DND-41 (cell line): ENCODE data around the gene ARHGAP21.
A peak's percentile ranks its signal among the peaks of the same experiment; 100 is the strongest.

Experiments
- ATAC-seq: fragments of 200-7000 bp; cut with Tn5 transposase; 3 replicates; pipeline ENCODE4 v1.9.1; 2021; ENCODE audit warnings: low read depth; ENCODE audit not compliant: insufficient read depth
- DNase-seq: peaks from one replicate; pipeline ENCODE4 v3.0.0-alpha.2; 2020
- H2AFZ ChIP-seq: 2 replicates; pipeline ENCODE4 v1.6.0; 2012; ENCODE audit warnings: low read depth, low read length
- H3K27ac ChIP-seq: 2 replicates; pipeline ENCODE4 v1.5.1; 2012; ENCODE audit warnings: low read length, inconsistent platforms
- H3K27me3 ChIP-seq: fragments of 200-600 bp; sonication (generic); 2 replicates; pipeline ENCODE4 v1.6.0; 2012; ENCODE audit warnings: low read length, mild to moderate bottlenecking, inconsistent platforms; ENCODE audit not compliant: insufficient read depth, poor library complexity
- H3K36me3 ChIP-seq: 2 replicates; pipeline ENCODE4 v1.5.1; 2012; ENCODE audit warnings: low read length, inconsistent platforms; ENCODE audit not compliant: insufficient read depth
- H3K4me1 ChIP-seq: 2 replicates; pipeline ENCODE4 v1.5.1; 2012; ENCODE audit warnings: mild to moderate bottlenecking, low read length; ENCODE audit not compliant: insufficient read depth
- H3K4me2 ChIP-seq: 2 replicates; pipeline ENCODE4 v1.6.0; 2012; ENCODE audit warnings: mild to moderate bottlenecking, moderate library complexity, low read length, inconsistent platforms; ENCODE audit not compliant: insufficient read depth
- H3K4me3 ChIP-seq, 2 experiments: fragments of 200-600 bp in 1 of 2; shearing (Covaris generic) in 1 of 2; 2 replicates each; pipeline ENCODE4 v1.5.1; 2012 to 2016; ENCODE audit warnings: inconsistent platforms in 2 of 2, low read length in 2 of 2, mild to moderate bottlenecking in 2 of 2, low read depth in 1 of 2, moderate library complexity in 1 of 2
- H3K79me2 ChIP-seq: 2 replicates; pipeline ENCODE4 v1.6.0; 2012; ENCODE audit warnings: low read length, inconsistent platforms; ENCODE audit not compliant: insufficient read depth
- H3K9ac ChIP-seq: 2 replicates; pipeline ENCODE4 v1.6.0; 2012; ENCODE audit warnings: low read depth, mild to moderate bottlenecking, inconsistent platforms, low read length, moderate library complexity
- H3K9me3 ChIP-seq: 2 replicates; pipeline ENCODE4 v1.5.1; 2012; ENCODE audit warnings: low read length, moderate library complexity, mild to moderate bottlenecking, inconsistent platforms; ENCODE audit not compliant: insufficient read depth, severe bottlenecking
- H4K20me1 ChIP-seq: 2 replicates; pipeline ENCODE4 v1.6.0; 2012; ENCODE audit warnings: low read length; ENCODE audit not compliant: insufficient read depth
- CTCF ChIP-seq: IDR thresholded peaks from 2 replicates; pipeline ENCODE4 v1.5.1; 2012; ENCODE audit warnings: borderline replicate concordance, low read length, moderate library complexity, mild to moderate bottlenecking; ENCODE audit not compliant: poor library complexity, severe bottlenecking; ENCODE audit errors: extremely low read depth
- EZH2 ChIP-seq: IDR thresholded peaks from 3 replicates; pipeline ENCODE4 v1.6.1; 2012; ENCODE audit warnings: borderline replicate concordance, low read depth, mild to moderate bottlenecking, moderate library complexity, low read length, inconsistent platforms; ENCODE audit not compliant: severe bottlenecking

Gene ARHGAP21

GRCh38 chr10:24718031-24718855 lies 5.4 kb downstream of the ARHGAP21 start:
- H2AFZ ChIP-seq, result no peak overlapping the region
- H3K27me3 ChIP-seq, result no peaks in the 10 kb centered on the region
- TF ChIP-seq CTCF, result no peak
- TF ChIP-seq EZH2, result no peak
- H3K79me2 ChIP-seq, result peaks cover 99% of the 10 kb centered on the region
- peaks cover 52% of the 10 kb centered on the region for H3K36me3 ChIP-seq
- H3K4me3 ChIP-seq, result peak overlapping the region in 1 of 2 experiments; percentile 39; a peak in 3 of 4 replicates
- no peaks in the 10 kb centered on the region for H3K9me3 ChIP-seq
- ATAC-seq (no peak), DNase-seq (no peak)
- H3K4me1 ChIP-seq, result peaks cover 71% of the 10 kb centered on the region
- peaks cover 70% of the 10 kb centered on the region for H4K20me1 ChIP-seq
- peak overlapping the region; percentile 79 for H3K4me2 ChIP-seq
- peak overlapping the region; percentile 80 for H3K9ac ChIP-seq
- H3K27ac ChIP-seq, result 0 out of 2 replicates have a peak overlapping the region, but pooled peaks have one; percentile 16

GRCh38 chr10:24716295-24716694 lies 7.4 kb downstream of the ARHGAP21 start:
- no peaks in the 10 kb centered on the region for H3K9me3 ChIP-seq
- H3K4me2 ChIP-seq, result peak overlapping the region; percentile 79
- H3K9ac ChIP-seq, result no peak overlapping the region; the same call in 1 of the 2 replicates
- H3K79me2 ChIP-seq, result peaks cover 100% of the 10 kb centered on the region
- peak overlapping the region in 1 of 2 experiments; percentile 17; a peak in 2 of 4 replicates for H3K4me3 ChIP-seq
- H3K36me3 ChIP-seq, result peaks cover 47% of the 10 kb centered on the region
- peaks cover 68% of the 10 kb centered on the region; the same call in 1 of the 2 replicates for H4K20me1 ChIP-seq
- DNase-seq (no peak), ATAC-seq (no peak)
- H2AFZ ChIP-seq, result no peak overlapping the region
- peaks cover 65% of the 10 kb centered on the region for H3K4me1 ChIP-seq
- H3K27ac ChIP-seq, result no peak overlapping the region
- TF ChIP-seq CTCF (no peak), EZH2 (no peak)
- no peaks in the 10 kb centered on the region for H3K27me3 ChIP-seq

- no peaks in the 10 kb centered on the region for H3K27me3 ChIP-seq
- no peak for ATAC-seq
- DNase-seq, result no peak
- peaks cover 64% of the 10 kb centered on the region; the same call in 1 of the 2 replicates for H4K20me1 ChIP-seq
- no peaks in the 10 kb centered on the region for H3K9me3 ChIP-seq
- peaks cover 38% of the 10 kb centered on the region for H3K36me3 ChIP-seq
- TF ChIP-seq CTCF, result no peak
- no peak for TF ChIP-seq EZH2
- no peak overlapping the region for H2AFZ ChIP-seq
- peaks cover 55% of the 10 kb centered on the region for H3K4me1 ChIP-seq
- no peak overlapping the region for H3K4me3 ChIP-seq
- no peak overlapping the region for H3K27ac ChIP-seq
- 0 out of 2 replicates have a peak overlapping the region, but pooled peaks have one; percentile 79 for H3K4me2 ChIP-seq
- no peak overlapping the region for H3K9ac ChIP-seq
- H3K79me2 ChIP-seq, result peaks cover 100% of the 10 kb centered on the region
These were observed 8.4 kb downstream of the ARHGAP21 start for GRCh38 chr10:24715246-24715769.
